DND-41 (cell line): ENCODE results near the gene EYS.

Source experiments
- ATAC-seq: fragments of 200-7000 bp; cut with Tn5 transposase; 3 replicates; pipeline ENCODE4 v1.9.1; 2021; ENCODE audit warnings: low read depth; ENCODE audit not compliant: insufficient read depth
- DNase-seq: peaks from one replicate; pipeline ENCODE4 v3.0.0-alpha.2; 2020
- H2AFZ ChIP-seq: 2 replicates; pipeline ENCODE4 v1.6.0; 2012; ENCODE audit warnings: low read depth, low read length
- H3K27ac ChIP-seq: 2 replicates; pipeline ENCODE4 v1.5.1; 2012; ENCODE audit warnings: low read length, inconsistent platforms
- H3K27me3 ChIP-seq: fragments of 200-600 bp; sonication (generic); 2 replicates; pipeline ENCODE4 v1.6.0; 2012; ENCODE audit warnings: low read length, mild to moderate bottlenecking, inconsistent platforms; ENCODE audit not compliant: insufficient read depth, poor library complexity
- H3K36me3 ChIP-seq: 2 replicates; pipeline ENCODE4 v1.5.1; 2012; ENCODE audit warnings: low read length, inconsistent platforms; ENCODE audit not compliant: insufficient read depth
- H3K4me1 ChIP-seq: 2 replicates; pipeline ENCODE4 v1.5.1; 2012; ENCODE audit warnings: mild to moderate bottlenecking, low read length; ENCODE audit not compliant: insufficient read depth
- H3K4me2 ChIP-seq: 2 replicates; pipeline ENCODE4 v1.6.0; 2012; ENCODE audit warnings: mild to moderate bottlenecking, moderate library complexity, low read length, inconsistent platforms; ENCODE audit not compliant: insufficient read depth
- H3K4me3 ChIP-seq, 2 experiments: fragments of 200-600 bp in 1 of 2; shearing (Covaris generic) in 1 of 2; 2 replicates each; pipeline ENCODE4 v1.5.1; 2012 to 2016; ENCODE audit warnings: inconsistent platforms in 2 of 2, low read length in 2 of 2, mild to moderate bottlenecking in 2 of 2, low read depth in 1 of 2, moderate library complexity in 1 of 2
- H3K79me2 ChIP-seq: 2 replicates; pipeline ENCODE4 v1.6.0; 2012; ENCODE audit warnings: low read length, inconsistent platforms; ENCODE audit not compliant: insufficient read depth
- H3K9ac ChIP-seq: 2 replicates; pipeline ENCODE4 v1.6.0; 2012; ENCODE audit warnings: low read depth, mild to moderate bottlenecking, inconsistent platforms, low read length, moderate library complexity
- H3K9me3 ChIP-seq: 2 replicates; pipeline ENCODE4 v1.5.1; 2012; ENCODE audit warnings: low read length, moderate library complexity, mild to moderate bottlenecking, inconsistent platforms; ENCODE audit not compliant: insufficient read depth, severe bottlenecking
- H4K20me1 ChIP-seq: 2 replicates; pipeline ENCODE4 v1.6.0; 2012; ENCODE audit warnings: low read length; ENCODE audit not compliant: insufficient read depth
- CTCF ChIP-seq: IDR thresholded peaks from 2 replicates; pipeline ENCODE4 v1.5.1; 2012; ENCODE audit warnings: borderline replicate concordance, low read length, moderate library complexity, mild to moderate bottlenecking; ENCODE audit not compliant: poor library complexity, severe bottlenecking; ENCODE audit errors: extremely low read depth
- EZH2 ChIP-seq: IDR thresholded peaks from 3 replicates; pipeline ENCODE4 v1.6.1; 2012; ENCODE audit warnings: borderline replicate concordance, low read depth, mild to moderate bottlenecking, moderate library complexity, low read length, inconsistent platforms; ENCODE audit not compliant: severe bottlenecking

EYS gene

GRCh38 chr6:65671922-65672321 is 35.1 kb downstream of the EYS start:
- ATAC-seq (no peak), DNase-seq (no peak)
- peaks cover 5% of the 10 kb centered on the region for H3K9me3 ChIP-seq
- no peaks in the 10 kb centered on the region for H3K27me3 ChIP-seq
- no peaks in the 10 kb centered on the region for H4K20me1 ChIP-seq
- no peaks in the 10 kb centered on the region for H3K4me1 ChIP-seq
- H3K4me2 ChIP-seq, result no peak overlapping the region
- H3K27ac ChIP-seq, result no peak overlapping the region
- H3K9ac ChIP-seq, result no peak overlapping the region
- H3K4me3 ChIP-seq, result no peak overlapping the region
- TF ChIP-seq EZH2 (no peak), CTCF (no peak)
- H3K79me2 ChIP-seq, result no peaks in the 10 kb centered on the region
- H2AFZ ChIP-seq, result no peak overlapping the region
- no peaks in the 10 kb centered on the region for H3K36me3 ChIP-seq

DNA sequence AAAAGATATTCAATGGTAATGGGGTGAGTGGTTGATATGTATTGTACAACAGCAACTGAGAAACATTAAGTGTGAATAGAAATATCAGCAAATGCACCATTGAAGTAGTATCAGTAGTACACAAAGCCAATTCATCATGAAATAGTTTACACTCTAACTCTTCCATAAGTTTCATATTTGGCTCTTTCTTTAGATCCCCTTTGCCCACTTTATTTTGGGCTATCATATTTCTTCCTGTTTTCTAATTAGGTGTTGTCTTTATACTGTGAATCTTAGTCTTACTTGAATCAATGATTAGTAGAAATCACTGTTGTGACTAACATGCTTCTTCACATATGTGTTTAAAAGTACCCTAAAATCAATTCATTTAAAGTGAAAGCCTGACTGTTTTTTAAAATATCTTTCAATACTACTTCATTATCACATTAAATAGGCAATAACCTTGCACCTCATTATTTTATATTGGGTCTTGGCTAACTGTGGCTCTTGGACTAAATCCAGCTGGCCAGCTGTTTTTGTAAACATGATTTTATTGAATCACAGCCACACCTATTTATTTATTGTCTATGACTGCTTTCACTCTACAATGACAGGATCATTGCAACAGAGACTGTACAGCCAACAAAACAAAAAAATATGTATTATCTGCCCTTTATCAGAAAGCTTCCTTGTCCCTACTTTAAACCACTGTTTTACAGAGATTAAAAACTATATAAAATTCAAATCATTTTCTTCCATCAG is 38.9 kb downstream of the EYS start:
- no peak for ATAC-seq
- peaks cover 5% of the 10 kb centered on the region for H3K9me3 ChIP-seq
- H2AFZ ChIP-seq, result no peak overlapping the region
- no peak overlapping the region for H3K4me3 ChIP-seq
- H3K36me3 ChIP-seq, result no peaks in the 10 kb centered on the region
- DNase-seq, result no peak
- TF ChIP-seq CTCF (no peak), EZH2 (no peak)
- H4K20me1 ChIP-seq, result no peaks in the 10 kb centered on the region
- H3K4me1 ChIP-seq, result no peaks in the 10 kb centered on the region
- H3K79me2 ChIP-seq, result no peaks in the 10 kb centered on the region
- H3K27ac ChIP-seq, result no peak overlapping the region
- no peaks in the 10 kb centered on the region for H3K27me3 ChIP-seq
- H3K9ac ChIP-seq, result no peak overlapping the region
- H3K4me2 ChIP-seq, result no peak overlapping the region

DNA sequence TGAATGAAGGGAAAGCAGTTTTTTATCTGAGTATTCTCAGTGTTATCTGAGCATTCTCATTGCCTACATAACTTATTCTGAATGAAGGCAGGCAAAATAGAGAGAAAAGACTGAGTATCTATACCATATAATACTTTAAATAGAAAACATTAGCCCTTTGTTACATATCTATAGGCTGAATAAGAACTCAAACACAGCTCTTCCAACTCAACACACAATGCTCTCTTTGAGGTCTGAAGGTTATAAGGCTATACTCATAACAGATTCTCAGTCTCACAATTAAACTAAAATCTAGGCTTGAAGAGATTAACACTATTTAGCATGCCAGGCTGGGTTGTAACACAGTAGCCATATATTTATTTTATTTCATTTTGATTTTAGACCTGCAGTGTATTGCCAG is 56.9 kb downstream of the EYS start:
- no peak for TF ChIP-seq CTCF
- Histone ChIP-seq H3K4me2 (no peak overlapping the region), H3K9me3 (no peaks in the 10 kb centered on the region), H3K4me3 (no peak overlapping the region), H3K27ac (no peak overlapping the region), H3K4me1 (no peaks in the 10 kb centered on the region; the same call in 1 of the 2 replicates), H3K27me3 (no peaks in the 10 kb centered on the region), H3K9ac (no peak overlapping the region), H3K79me2 (no peaks in the 10 kb centered on the region), H3K36me3 (no peaks in the 10 kb centered on the region), H2AFZ (no peak overlapping the region), H4K20me1 (no peaks in the 10 kb centered on the region)
- no peak for ATAC-seq
- no peak for DNase-seq
